ENCODE measurements around the gene ERAP2. TPM values are rescaled to one million over a fixed set of nuclear protein-coding genes. Genes with fewer than 3 reads are reported as not detected.

ERAP2 gene
- total and polyA plus RNA-seq, 2 donors: 11.3 to 51.5 TPM

- WGBS: 99% methylated on average over 1 of the region's 1 CpG
- Histone ChIP-seq H3K4me3 (ENCODE audit: low read length in 2 of 2) (no peak overlapping the region), H3K27ac (ENCODE audit: low read depth in 1 of 2, low read length in 1 of 2) (no peak overlapping the region), H3K36me3 (ENCODE audit: control insufficient read depth in 2 of 2, insufficient read depth in 2 of 2, low read length in 1 of 2) (peaks cover 20 to 77% of the 10 kb centered on the region in 2 donors), H3K9me3 (ENCODE audit: control insufficient read depth in 2 of 2, insufficient read depth in 1 of 2, low read length in 1 of 2) (no peaks in the 10 kb centered on the region), H3K27me3 (ENCODE audit: control insufficient read depth in 2 of 2, insufficient read depth in 1 of 2, low read length in 1 of 2) (no peaks in the 10 kb centered on the region), H3K4me1 (ENCODE audit: control insufficient read depth in 2 of 2, insufficient read depth in 2 of 2, low read length in 2 of 2) (peaks cover 0 to 2% of the 10 kb centered on the region in 2 donors)
- DNase-seq (ENCODE audit: low read depth in 6 of 9, low spot score in 9 of 9): no peak
Measured at GRCh38 chr5:96901841-96902240, 25.5 kb downstream of the ERAP2 start.

GRCh38 chr5:96902876-96903275 is 26.6 kb downstream of the ERAP2 start:
- 97% methylated on average over 3 of the region's 3 CpGs for WGBS
- H3K27ac ChIP-seq (ENCODE audit: low read depth in 1 of 2, low read length in 1 of 2): no peak overlapping the region
- peaks cover 20 to 73% of the 10 kb centered on the region in 2 donors for H3K36me3 ChIP-seq (ENCODE audit: control insufficient read depth in 2 of 2, insufficient read depth in 2 of 2, low read length in 1 of 2)
- H3K4me1 ChIP-seq (ENCODE audit: control insufficient read depth in 2 of 2, insufficient read depth in 2 of 2, low read length in 2 of 2): peaks cover 0 to 2% of the 10 kb centered on the region in 2 donors
- no peak for DNase-seq (ENCODE audit: low read depth in 6 of 9, low spot score in 9 of 9)
- H3K9me3 ChIP-seq (ENCODE audit: control insufficient read depth in 2 of 2, insufficient read depth in 1 of 2, low read length in 1 of 2): no peaks in the 10 kb centered on the region
- no peak overlapping the region for H3K4me3 ChIP-seq (ENCODE audit: low read length in 2 of 2)
- no peaks in the 10 kb centered on the region for H3K27me3 ChIP-seq (ENCODE audit: control insufficient read depth in 2 of 2, insufficient read depth in 1 of 2, low read length in 1 of 2)

- Histone ChIP-seq H3K27me3 (ENCODE audit: control insufficient read depth in 2 of 2, insufficient read depth in 1 of 2, low read length in 1 of 2) (no peaks in the 10 kb centered on the region), H3K4me1 (ENCODE audit: control insufficient read depth in 2 of 2, insufficient read depth in 2 of 2, low read length in 2 of 2) (peaks cover 0 to 2% of the 10 kb centered on the region in 2 donors), H3K9me3 (ENCODE audit: control insufficient read depth in 2 of 2, insufficient read depth in 1 of 2, low read length in 1 of 2) (no peaks in the 10 kb centered on the region), H3K36me3 (ENCODE audit: control insufficient read depth in 2 of 2, insufficient read depth in 2 of 2, low read length in 1 of 2) (peaks cover 22 to 72% of the 10 kb centered on the region in 2 donors), H3K4me3 (ENCODE audit: low read length in 2 of 2) (no peak overlapping the region), H3K27ac (ENCODE audit: low read depth in 1 of 2, low read length in 1 of 2) (no peak overlapping the region)
- 100% methylated on average over 2 of the region's 2 CpGs for WGBS
- no peak for DNase-seq (ENCODE audit: low read depth in 6 of 9, low spot score in 9 of 9)
Measured at GRCh38 chr5:96903300-96903699, 27.0 kb downstream of the ERAP2 start.

GRCh38 chr5:96904054-96904931 is 28.0 kb downstream of the ERAP2 start:
- Histone ChIP-seq H3K27me3 (ENCODE audit: control insufficient read depth in 2 of 2, insufficient read depth in 1 of 2, low read length in 1 of 2) (no peaks in the 10 kb centered on the region), H3K36me3 (ENCODE audit: control insufficient read depth in 2 of 2, insufficient read depth in 2 of 2, low read length in 1 of 2) (peaks cover 28 to 70% of the 10 kb centered on the region in 2 donors), H3K4me1 (ENCODE audit: control insufficient read depth in 2 of 2, insufficient read depth in 2 of 2, low read length in 2 of 2) (peaks cover 0 to 2% of the 10 kb centered on the region in 2 donors), H3K9me3 (ENCODE audit: control insufficient read depth in 2 of 2, insufficient read depth in 1 of 2, low read length in 1 of 2) (no peaks in the 10 kb centered on the region), H3K27ac (ENCODE audit: low read depth in 1 of 2, low read length in 1 of 2) (no peak overlapping the region), H3K4me3 (ENCODE audit: low read length in 2 of 2) (no peak overlapping the region)
- no peak for DNase-seq (ENCODE audit: low read depth in 6 of 9, low spot score in 9 of 9)
- 93% methylated on average over 3 of the region's 3 CpGs for WGBS

- WGBS: 97% methylated on average over 3 of the region's 3 CpGs
- H3K4me3 ChIP-seq (ENCODE audit: low read length in 2 of 2): no peak overlapping the region
- H3K27ac ChIP-seq (ENCODE audit: low read depth in 1 of 2, low read length in 1 of 2): no peak overlapping the region
- H3K9me3 ChIP-seq (ENCODE audit: control insufficient read depth in 2 of 2, insufficient read depth in 1 of 2, low read length in 1 of 2): no peaks in the 10 kb centered on the region
- no peak for DNase-seq (ENCODE audit: low read depth in 6 of 9, low spot score in 9 of 9)
- peaks cover 0 to 2% of the 10 kb centered on the region in 2 donors for H3K4me1 ChIP-seq (ENCODE audit: control insufficient read depth in 2 of 2, insufficient read depth in 2 of 2, low read length in 2 of 2)
- no peaks in the 10 kb centered on the region for H3K27me3 ChIP-seq (ENCODE audit: control insufficient read depth in 2 of 2, insufficient read depth in 1 of 2, low read length in 1 of 2)
- peaks cover 32 to 70% of the 10 kb centered on the region in 2 donors for H3K36me3 ChIP-seq (ENCODE audit: control insufficient read depth in 2 of 2, insufficient read depth in 2 of 2, low read length in 1 of 2)
Measured at GRCh38 chr5:96905864-96906263, 29.6 kb downstream of the ERAP2 start.

- no peak overlapping the region for H3K27ac ChIP-seq (ENCODE audit: low read depth in 1 of 2, low read length in 1 of 2)
- no peaks in the 10 kb centered on the region for H3K9me3 ChIP-seq (ENCODE audit: control insufficient read depth in 2 of 2, insufficient read depth in 1 of 2, low read length in 1 of 2)
- no peaks in the 10 kb centered on the region for H3K27me3 ChIP-seq (ENCODE audit: control insufficient read depth in 2 of 2, insufficient read depth in 1 of 2, low read length in 1 of 2)
- no peak overlapping the region for H3K4me3 ChIP-seq (ENCODE audit: low read length in 2 of 2)
- no peak for DNase-seq (ENCODE audit: low read depth in 6 of 9, low spot score in 9 of 9)
- peaks cover 28 to 54% of the 10 kb centered on the region in 2 donors for H3K36me3 ChIP-seq (ENCODE audit: control insufficient read depth in 2 of 2, insufficient read depth in 2 of 2, low read length in 1 of 2)
- H3K4me1 ChIP-seq (ENCODE audit: control insufficient read depth in 2 of 2, insufficient read depth in 2 of 2, low read length in 2 of 2): peaks cover 0 to 2% of the 10 kb centered on the region in 2 donors
- WGBS: 97% methylated on average over 4 of the region's 4 CpGs
Measured at GRCh38 chr5:96909003-96909402, 32.7 kb downstream of the ERAP2 start.

- Histone ChIP-seq H3K27me3 (ENCODE audit: control insufficient read depth in 2 of 2, insufficient read depth in 1 of 2, low read length in 1 of 2) (no peaks in the 10 kb centered on the region), H3K4me1 (ENCODE audit: control insufficient read depth in 2 of 2, insufficient read depth in 2 of 2, low read length in 2 of 2) (peaks cover 0 to 2% of the 10 kb centered on the region in 2 donors), H3K4me3 (ENCODE audit: low read length in 2 of 2) (no peak overlapping the region), H3K27ac (ENCODE audit: low read depth in 1 of 2, low read length in 1 of 2) (no peak overlapping the region), H3K36me3 (ENCODE audit: control insufficient read depth in 2 of 2, insufficient read depth in 2 of 2, low read length in 1 of 2) (peaks cover 31 to 50% of the 10 kb centered on the region in 2 donors), H3K9me3 (ENCODE audit: control insufficient read depth in 2 of 2, insufficient read depth in 1 of 2, low read length in 1 of 2) (no peaks in the 10 kb centered on the region)
- 98% methylated on average over 4 of the region's 4 CpGs for WGBS
- DNase-seq (ENCODE audit: low read depth in 6 of 9, low spot score in 9 of 9): no peak
Measured at GRCh38 chr5:96909435-96909834, 33.1 kb downstream of the ERAP2 start.

GRCh38 chr5:96911139-96911538 is 34.8 kb downstream of the ERAP2 start:
- 99% methylated on average over 2 of the region's 2 CpGs for WGBS

GRCh38 chr5:96913233-96913632 is 36.9 kb downstream of the ERAP2 start:
- 92% methylated on average over 2 of the region's 2 CpGs for WGBS
- Histone ChIP-seq H3K36me3 (ENCODE audit: control insufficient read depth in 2 of 2, insufficient read depth in 2 of 2, low read length in 1 of 2) (peaks cover 21 to 56% of the 10 kb centered on the region in 2 donors), H3K9me3 (ENCODE audit: control insufficient read depth in 2 of 2, insufficient read depth in 1 of 2, low read length in 1 of 2) (no peaks in the 10 kb centered on the region), H3K27ac (ENCODE audit: low read depth in 1 of 2, low read length in 1 of 2) (no peak overlapping the region), H3K4me1 (ENCODE audit: control insufficient read depth in 2 of 2, insufficient read depth in 2 of 2, low read length in 2 of 2) (no peaks in the 10 kb centered on the region), H3K4me3 (ENCODE audit: low read length in 2 of 2) (no peak overlapping the region), H3K27me3 (ENCODE audit: control insufficient read depth in 2 of 2, insufficient read depth in 1 of 2, low read length in 1 of 2) (no peaks in the 10 kb centered on the region)
- no peak for DNase-seq (ENCODE audit: low read depth in 6 of 9, low spot score in 9 of 9)

More at GRCh38 chr5:96911139-96911538, 34.8 kb downstream of the ERAP2 start:
- Histone ChIP-seq H3K4me1 (ENCODE audit: control insufficient read depth in 2 of 2, insufficient read depth in 2 of 2, low read length in 2 of 2) (peaks cover 0 to under 1% of the 10 kb centered on the region in 2 donors), H3K4me3 (ENCODE audit: low read length in 2 of 2) (no peak overlapping the region), H3K9me3 (ENCODE audit: control insufficient read depth in 2 of 2, insufficient read depth in 1 of 2, low read length in 1 of 2) (no peaks in the 10 kb centered on the region), H3K27me3 (ENCODE audit: control insufficient read depth in 2 of 2, insufficient read depth in 1 of 2, low read length in 1 of 2) (no peaks in the 10 kb centered on the region), H3K27ac (ENCODE audit: low read depth in 1 of 2, low read length in 1 of 2) (no peak overlapping the region), H3K36me3 (ENCODE audit: control insufficient read depth in 2 of 2, insufficient read depth in 2 of 2, low read length in 1 of 2) (peaks cover 26 to 46% of the 10 kb centered on the region in 2 donors)
- DNase-seq (ENCODE audit: low read depth in 6 of 9, low spot score in 9 of 9): no peak
